ES-I3 (cell line): ENCODE data around the gene LMX1B.
"Not testable (repeated sequence)": the region's sequence is repeated elsewhere in the genome, so short reads cannot be mapped to it uniquely, and the experiment has no call there.

Experiments
- H3K36me3 ChIP-seq: 2 replicates; pipeline ENCODE4 v1.6.1; 2013; ENCODE audit warnings: mild to moderate bottlenecking, low read length, control low read depth, moderate library complexity; ENCODE audit not compliant: insufficient read depth
- H3K4me1 ChIP-seq: 2 replicates; pipeline ENCODE4 v1.6.1; 2013; ENCODE audit warnings: mild to moderate bottlenecking, control low read depth, low read length; ENCODE audit not compliant: insufficient read depth
- H3K9ac ChIP-seq: 2 replicates; pipeline ENCODE4 v1.6.1; 2013; ENCODE audit warnings: low read depth, mild to moderate bottlenecking, low read length, moderate library complexity
- H3K9me3 ChIP-seq: 2 replicates; pipeline ENCODE4 v1.6.1; 2013; ENCODE audit warnings: mild to moderate bottlenecking, low read length, moderate library complexity; ENCODE audit not compliant: control insufficient read depth, insufficient read depth

The LMX1B gene

DNA sequence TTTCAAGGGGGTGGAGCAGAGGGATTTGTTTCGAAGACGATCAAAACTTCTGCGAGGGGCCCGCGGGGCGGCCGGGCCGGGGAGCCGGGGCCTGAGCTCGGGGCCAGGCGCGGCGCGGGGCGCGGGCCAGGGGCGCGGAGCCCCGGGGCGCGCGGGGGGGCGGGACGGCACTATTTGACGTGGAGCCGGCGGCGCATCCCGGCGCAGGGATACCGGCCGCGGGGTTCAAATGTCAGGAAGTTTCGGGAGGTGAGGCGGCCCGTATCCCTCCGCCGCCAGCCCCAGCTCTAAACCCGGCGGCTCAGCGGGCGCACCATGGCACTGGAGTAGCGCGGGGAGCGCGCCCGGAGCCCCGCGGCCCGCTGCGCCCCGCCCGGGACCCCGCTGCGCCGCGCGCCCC is at the start of gene LMX1B:
Gene LMX1B (plus strand): TSS at position 278 of the 400 bp plus-strand sequence. CDS start 522 bp downstream, outside the sequence.
- H3K4me1 ChIP-seq = peaks cover 24% of the 10 kb centered on the region
- no peaks in the 10 kb centered on the region for H3K9me3 ChIP-seq
- H3K9ac ChIP-seq = peak within 1 kb of the TSS; percentile 39; the same call in 1 of the 2 replicates
- H3K36me3 ChIP-seq = no peaks in the 10 kb centered on the region

GRCh38 chr9:126564128-126564527 is 49.6 kb upstream of the LMX1B start:
- H3K9me3 ChIP-seq = no peaks in the 10 kb centered on the region
- no peaks in the 10 kb centered on the region for H3K36me3 ChIP-seq
- no peak overlapping the region for H3K9ac ChIP-seq
- peaks cover 5% of the 10 kb centered on the region; the same call in 1 of the 2 replicates for H3K4me1 ChIP-seq

GRCh38 chr9:126564716-126565115 is 49.0 kb upstream of the LMX1B start:
- Histone ChIP-seq H3K9me3 (no peaks in the 10 kb centered on the region), H3K9ac (no peak overlapping the region), H3K4me1 (peaks cover 5% of the 10 kb centered on the region; the same call in 1 of the 2 replicates), H3K36me3 (no peaks in the 10 kb centered on the region)

DNA sequence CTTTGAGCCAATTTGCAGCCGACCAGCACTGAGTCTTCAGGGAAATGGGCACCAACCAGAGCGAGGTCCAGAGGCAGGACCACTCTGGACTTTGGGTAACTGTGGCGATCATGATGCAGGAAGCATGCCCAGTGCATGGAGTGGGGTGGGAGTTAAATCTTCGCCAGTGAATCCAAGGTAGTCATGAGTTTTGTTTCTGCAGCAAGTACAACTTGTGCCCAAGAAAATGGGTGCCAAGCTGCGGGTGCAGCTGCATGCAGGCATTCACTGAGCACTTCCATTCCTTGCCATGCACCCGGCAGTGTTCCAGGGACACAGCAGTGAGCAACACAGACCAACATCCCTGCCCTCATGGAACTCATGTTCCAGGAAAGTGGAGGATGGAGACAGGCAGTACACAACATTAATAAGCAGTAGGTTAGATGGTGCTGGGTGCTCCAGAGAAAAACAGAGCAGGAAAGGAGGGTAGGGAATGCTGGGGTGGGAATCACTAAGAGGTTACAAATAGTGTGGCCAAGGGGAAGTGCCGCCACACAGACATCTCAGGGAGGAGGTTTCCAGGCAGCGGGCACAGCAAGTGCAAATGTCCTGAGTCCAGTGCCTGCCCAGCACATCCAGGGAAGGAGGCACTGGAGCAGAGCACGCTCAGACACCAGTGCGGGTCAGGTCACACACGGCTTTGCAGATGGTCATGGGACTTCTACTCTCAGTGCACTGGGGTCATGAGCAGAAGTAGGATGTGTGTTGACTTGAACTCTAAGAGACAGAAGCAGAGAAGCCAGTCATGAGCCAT is 48.2 kb upstream of the LMX1B start:
- peaks cover 5% of the 10 kb centered on the region; the same call in 1 of the 2 replicates for H3K4me1 ChIP-seq
- no peaks in the 10 kb centered on the region for H3K36me3 ChIP-seq
- no peaks in the 10 kb centered on the region for H3K9me3 ChIP-seq
- no peak overlapping the region for H3K9ac ChIP-seq

GRCh38 chr9:126569036-126569435 is 44.7 kb upstream of the LMX1B start:
- H3K4me1 ChIP-seq = peaks cover 5% of the 10 kb centered on the region; the same call in 1 of the 2 replicates
- no peaks in the 10 kb centered on the region; the same call in 1 of the 2 replicates for H3K9me3 ChIP-seq
- H3K9ac ChIP-seq = no peak overlapping the region
- no peaks in the 10 kb centered on the region for H3K36me3 ChIP-seq

GRCh38 chr9:126578029-126578428 is 35.7 kb upstream of the LMX1B start:
- no peak overlapping the region for H3K9ac ChIP-seq
- no peaks in the 10 kb centered on the region for H3K9me3 ChIP-seq
- H3K36me3 ChIP-seq = no peaks in the 10 kb centered on the region
- no peaks in the 10 kb centered on the region for H3K4me1 ChIP-seq

DNA sequence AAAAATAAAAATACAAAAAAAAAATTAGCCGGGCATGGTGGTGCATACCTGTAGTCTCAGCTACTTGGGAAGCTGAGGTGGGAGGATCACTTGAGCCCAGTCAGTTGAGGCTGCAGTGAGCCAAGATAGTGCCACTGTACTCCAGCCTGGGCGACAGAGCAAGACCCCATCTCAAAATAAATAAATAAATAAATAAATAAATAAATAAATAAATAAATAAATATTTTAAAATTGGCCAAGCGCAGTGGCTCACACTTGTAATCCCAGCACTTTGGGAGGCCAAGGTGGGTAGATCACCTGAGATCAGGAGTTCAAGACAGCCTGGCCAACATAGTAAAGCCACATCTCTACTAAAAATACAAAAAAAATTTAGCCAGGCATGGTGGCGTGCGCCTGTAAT is 33.4 kb upstream of the LMX1B start:
- H3K9me3 ChIP-seq, H3K36me3 ChIP-seq, H3K4me1 ChIP-seq, H3K9ac ChIP-seq: not testable (repeated sequence)

DNA sequence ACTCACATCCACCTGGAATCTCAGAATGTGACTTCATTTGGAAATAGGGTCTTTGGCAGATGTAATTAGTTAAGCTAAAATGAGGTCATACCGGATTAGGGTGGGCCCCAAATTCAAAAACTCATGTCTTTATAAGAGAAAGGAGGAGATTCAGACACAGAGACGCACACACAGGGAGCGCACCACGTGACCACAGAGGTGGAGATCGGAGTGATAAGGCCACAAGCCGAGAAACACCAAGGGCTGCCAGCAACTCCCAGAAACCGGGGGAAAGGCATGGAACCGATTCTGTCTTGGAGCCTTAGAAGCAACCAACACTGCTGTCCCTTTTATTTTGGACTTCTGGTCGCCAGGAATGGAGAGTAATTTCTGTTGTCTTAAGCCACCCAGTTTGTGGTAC is 31.8 kb upstream of the LMX1B start:
- H3K36me3 ChIP-seq = no peaks in the 10 kb centered on the region
- no peaks in the 10 kb centered on the region for H3K9me3 ChIP-seq
- no peaks in the 10 kb centered on the region for H3K4me1 ChIP-seq
- no peak overlapping the region for H3K9ac ChIP-seq

DNA sequence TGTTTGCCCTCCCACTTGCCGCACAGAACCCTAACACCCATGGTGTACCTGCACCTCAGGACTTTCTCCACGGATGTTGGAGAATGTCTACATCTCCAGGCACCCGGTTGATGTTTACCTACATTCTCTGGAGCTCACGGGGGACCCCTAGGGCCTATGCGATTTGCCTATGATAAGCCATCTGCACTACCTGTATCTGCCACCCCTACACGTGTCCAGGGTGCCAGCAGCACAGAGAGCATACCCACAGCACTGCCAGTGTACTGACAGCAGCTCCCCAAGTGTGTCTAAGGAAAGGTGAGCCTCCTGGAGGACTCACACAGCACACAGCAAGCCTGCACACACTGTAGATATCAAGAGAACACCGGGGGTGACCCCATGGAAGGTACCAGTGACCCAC is 31.3 kb upstream of the LMX1B start:
- no peak overlapping the region for H3K9ac ChIP-seq
- no peaks in the 10 kb centered on the region for H3K9me3 ChIP-seq
- no peaks in the 10 kb centered on the region for H3K4me1 ChIP-seq
- no peaks in the 10 kb centered on the region for H3K36me3 ChIP-seq

GRCh38 chr9:126583144-126583760 is 30.5 kb upstream of the LMX1B start:
- Histone ChIP-seq H3K4me1 (no peaks in the 10 kb centered on the region; the same call in 1 of the 2 replicates), H3K9me3 (no peaks in the 10 kb centered on the region), H3K36me3 (no peaks in the 10 kb centered on the region), H3K9ac (no peak overlapping the region)

DNA sequence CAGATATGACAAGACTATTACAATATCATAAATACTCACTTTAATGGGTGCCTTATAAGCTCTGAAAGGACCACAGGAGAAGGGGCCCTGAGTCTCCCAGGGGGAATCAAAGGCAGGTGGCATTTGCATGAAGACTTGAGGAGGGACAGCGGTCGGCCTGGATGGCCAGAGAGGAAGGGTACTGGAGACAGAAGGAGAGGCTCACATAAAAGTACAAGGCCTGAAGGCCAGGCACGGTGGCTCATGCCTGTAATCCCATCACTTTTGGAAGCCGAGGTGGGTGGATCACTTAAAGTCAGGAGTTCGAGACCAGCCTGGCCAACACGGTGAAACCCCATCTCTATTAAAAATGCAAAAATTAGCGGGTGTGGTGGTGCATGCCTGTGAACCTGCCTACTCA is 29.1 kb upstream of the LMX1B start:
- Histone ChIP-seq H3K9me3 (no peaks in the 10 kb centered on the region), H3K9ac (no peak overlapping the region), H3K4me1 (no peaks in the 10 kb centered on the region; the same call in 1 of the 2 replicates), H3K36me3 (no peaks in the 10 kb centered on the region)

DNA sequence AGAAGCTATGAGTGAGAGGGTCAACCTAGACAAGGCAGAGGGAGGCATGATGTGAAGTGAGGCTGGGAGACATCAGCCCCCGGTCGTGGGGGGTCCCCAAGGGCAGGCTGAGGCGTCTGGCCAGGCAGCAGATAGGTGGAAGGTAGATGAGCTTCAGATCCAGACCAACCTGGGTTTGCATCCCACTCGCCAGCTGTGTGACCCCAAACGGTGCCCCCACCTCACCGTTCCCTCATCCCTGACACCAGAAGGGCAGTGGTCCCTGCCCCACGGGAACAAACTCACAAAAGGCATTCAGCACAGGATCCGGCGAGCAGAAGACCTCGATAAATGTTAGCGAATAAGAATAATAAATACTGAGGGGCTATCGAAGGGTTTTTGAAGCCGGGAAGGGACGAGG is 27.5 kb upstream of the LMX1B start:
- no peak overlapping the region for H3K9ac ChIP-seq
- no peaks in the 10 kb centered on the region; the same call in 1 of the 2 replicates for H3K4me1 ChIP-seq
- H3K36me3 ChIP-seq = no peaks in the 10 kb centered on the region
- H3K9me3 ChIP-seq = no peaks in the 10 kb centered on the region

DNA sequence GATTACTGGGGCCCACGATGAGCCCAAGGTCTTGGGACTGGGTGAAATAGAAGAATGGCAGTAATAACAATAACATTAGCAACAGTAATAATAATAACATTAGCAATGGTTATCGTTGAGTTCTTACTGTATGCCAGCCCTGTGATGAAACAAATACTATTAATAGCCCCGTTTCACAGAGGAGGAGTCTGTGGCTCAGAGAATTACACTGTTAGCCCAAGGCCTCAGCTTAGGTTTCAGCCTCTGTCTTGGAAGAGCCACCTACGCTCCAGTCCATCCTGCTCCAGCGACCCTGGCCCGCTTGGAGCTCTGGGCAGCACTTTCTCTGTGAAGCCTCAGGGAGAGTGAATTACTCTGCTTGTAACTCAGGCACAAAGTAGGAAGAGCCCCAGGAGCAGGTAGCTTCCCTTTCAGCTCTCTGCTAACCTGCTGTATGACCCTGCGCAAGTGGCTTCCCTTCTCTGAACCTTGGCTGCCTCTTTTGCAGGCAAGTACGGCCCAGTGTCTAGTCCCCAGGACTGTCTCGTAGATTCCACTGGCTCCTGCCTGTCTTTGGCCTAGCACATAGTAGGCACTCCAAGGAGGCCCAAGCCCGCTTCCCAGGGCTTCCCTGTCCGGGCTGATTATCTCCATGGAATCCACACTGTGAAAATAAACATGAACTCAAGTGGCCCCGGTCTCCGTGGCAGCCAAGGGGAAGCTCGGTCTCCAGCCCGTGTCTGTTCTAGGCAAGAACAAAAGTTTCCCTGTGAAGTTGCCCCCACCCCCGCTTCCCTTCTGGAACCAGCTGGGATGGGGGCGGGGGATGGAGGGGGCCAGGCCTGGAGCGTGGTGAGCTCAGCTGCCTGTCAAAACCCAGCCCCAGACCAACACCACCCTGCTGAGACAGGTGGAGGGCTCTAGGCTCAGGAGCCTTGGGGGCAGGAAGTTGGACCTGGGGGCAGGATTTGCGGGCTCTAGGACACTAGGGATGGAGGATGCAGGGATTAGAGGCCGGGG is 26.2 kb upstream of the LMX1B start:
- no peaks in the 10 kb centered on the region for H3K9me3 ChIP-seq
- no peak overlapping the region for H3K9ac ChIP-seq
- H3K36me3 ChIP-seq = no peaks in the 10 kb centered on the region
- H3K4me1 ChIP-seq = no peaks in the 10 kb centered on the region; the same call in 1 of the 2 replicates

DNA sequence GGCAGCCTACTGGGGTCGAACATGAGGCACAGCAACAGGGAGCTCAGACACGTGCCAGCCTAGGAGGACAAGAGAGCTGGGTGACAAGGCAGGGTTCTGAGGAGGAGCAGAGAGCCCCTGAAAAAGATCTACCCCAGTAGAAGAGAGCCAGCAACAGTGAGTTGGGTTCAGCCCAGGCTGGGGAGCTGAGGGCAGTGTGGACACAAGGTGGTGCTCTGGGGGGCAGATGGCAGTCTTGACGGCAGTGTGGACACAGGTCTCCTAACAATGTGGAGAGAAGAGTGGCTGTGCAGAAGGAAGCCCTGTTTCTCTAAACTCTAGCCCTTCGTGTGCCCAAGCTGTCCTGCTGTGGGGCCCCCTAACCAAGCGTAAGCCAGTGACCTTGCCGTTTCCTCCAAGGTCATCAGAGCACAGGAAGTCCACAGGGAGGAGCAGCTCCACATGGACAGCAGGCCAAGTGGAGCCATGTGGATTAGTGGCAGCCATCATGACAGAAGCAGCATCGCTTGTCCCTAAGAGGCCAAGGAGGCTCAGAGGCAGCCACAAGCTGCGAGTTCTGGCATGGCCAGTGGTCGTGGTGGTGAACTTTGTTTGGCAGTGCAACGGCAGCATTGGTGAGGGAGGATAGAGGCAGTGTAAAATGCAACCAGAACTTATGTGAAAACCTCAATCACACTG is 25.1 kb upstream of the LMX1B start:
- Histone ChIP-seq H3K4me1 (no peaks in the 10 kb centered on the region; the same call in 1 of the 2 replicates), H3K9me3 (no peaks in the 10 kb centered on the region), H3K9ac (no peak overlapping the region), H3K36me3 (no peaks in the 10 kb centered on the region)
